GM23338 (cell line): ENCODE results near the gene NANP. TPM values are rescaled to one million over a fixed set of nuclear protein-coding genes. Genes with fewer than 3 reads are reported as not detected.

ENCODE experiments used
- ATAC-seq: fragments of 200-7000 bp; cut with Tn5 transposase; 3 replicates; pipeline ENCODE4 v1.9.1; 2020
- DNase-seq: peaks from one replicate; pipeline ENCODE4 v3.0.0-alpha.2; 2015; ENCODE audit warnings: low spot score
- H2AFZ ChIP-seq: fragments of 200-600 bp; sonication (generic); 2 replicates; pipeline ENCODE4 v1.8.0; 2016; ENCODE audit warnings: antibody characterized with exemption, mild to moderate bottlenecking, moderate library complexity
- H3F3A ChIP-seq: fragments of 200-600 bp; sonication (generic); replicated peaks from 2 replicates; pipeline ENCODE4 v1.8.0; 2017; ENCODE audit warnings: antibody characterized with exemption, mixed run types, low read depth
- H3K27ac ChIP-seq: fragments of 200-600 bp; sonication (generic); 2 replicates; pipeline ENCODE4 v1.6.1; 2016; ENCODE audit warnings: low read depth
- H3K27me3 ChIP-seq: fragments of 200-600 bp; sonication (generic); 2 replicates; pipeline ENCODE4 v1.8.0; 2016; ENCODE audit warnings: mild to moderate bottlenecking, mixed run types, moderate library complexity; ENCODE audit not compliant: insufficient read depth
- H3K36me3 ChIP-seq: fragments of 200-600 bp; sonication (generic); 2 replicates; pipeline ENCODE4 v1.8.0; 2016; ENCODE audit warnings: mild to moderate bottlenecking; ENCODE audit not compliant: insufficient read depth
- H3K4me1 ChIP-seq: fragments of 200-600 bp; sonication (generic); 2 replicates; pipeline ENCODE4 v1.8.0; 2016; ENCODE audit warnings: mild to moderate bottlenecking, moderate library complexity; ENCODE audit not compliant: insufficient read depth
- H3K4me2 ChIP-seq: fragments of 200-600 bp; sonication (generic); 2 replicates; pipeline ENCODE4 v1.7.1; 2017; ENCODE audit warnings: mixed run types
- H3K4me3 ChIP-seq: fragments of 200-600 bp; sonication (generic); 2 replicates; pipeline ENCODE4 v1.6.1; 2016; ENCODE audit warnings: mixed run types
- H3K79me2 ChIP-seq: fragments of 200-600 bp; sonication (generic); replicated peaks from 2 replicates; pipeline ENCODE4 v1.8.0; 2017; ENCODE audit warnings: mild to moderate bottlenecking; ENCODE audit not compliant: insufficient read depth
- H3K9me2 ChIP-seq: fragments of 200-600 bp; sonication (generic); 2 replicates; pipeline ENCODE4 v1.8.0; 2017; ENCODE audit not compliant: insufficient read depth
- H4K20me1 ChIP-seq: fragments of 200-600 bp; sonication (generic); replicated peaks from 2 replicates; pipeline ENCODE4 v1.8.0; 2017; ENCODE audit warnings: mild to moderate bottlenecking; ENCODE audit not compliant: insufficient read depth
- H3K27ac Mint-ChIP-seq: 2 replicates; pipeline ENCODE4 v1.8.0; 2020; ENCODE audit warnings: inconsistent platforms, mild to moderate bottlenecking, moderate library complexity, mixed read lengths
- H3K27me3 Mint-ChIP-seq: 3 replicates; pipeline ENCODE4 v1.8.0; 2022; ENCODE audit warnings: low read depth, mild to moderate bottlenecking, moderate library complexity, mixed read lengths, inconsistent platforms; ENCODE audit not compliant: insufficient read depth, poor library complexity
- H3K36me3 Mint-ChIP-seq: 3 replicates; pipeline ENCODE4 v1.8.0; 2021; ENCODE audit warnings: low read depth, mild to moderate bottlenecking, inconsistent platforms, moderate library complexity, mixed read lengths
- H3K4me1 Mint-ChIP-seq: 3 replicates; pipeline ENCODE4 v1.8.0; 2020; ENCODE audit warnings: mild to moderate bottlenecking, inconsistent platforms, mixed read lengths
- H3K4me3 Mint-ChIP-seq: 3 replicates; pipeline ENCODE4 v1.8.0; 2021; ENCODE audit warnings: moderate library complexity, mild to moderate bottlenecking, inconsistent platforms, mixed read lengths
- H3K9me3 Mint-ChIP-seq: 3 replicates; pipeline ENCODE4 v1.8.0; 2020; ENCODE audit warnings: moderate library complexity, mild to moderate bottlenecking, inconsistent platforms, mixed read lengths
- CREB1 ChIP-seq: fragments of 250-450 bp; sonication (Bioruptor Pico); IDR thresholded peaks from 2 replicates; pipeline ENCODE4 v1.5.0; 2020; ENCODE audit warnings: low read depth, mild to moderate bottlenecking, moderate library complexity
- EZH2 ChIP-seq: fragments of 200-600 bp; sonication (generic); IDR thresholded peaks from one replicate; pipeline ENCODE4 v1.8.0; 2017; ENCODE audit warnings: antibody characterized with exemption, mild to moderate bottlenecking, low read depth; ENCODE audit not compliant: unreplicated experiment
- EZH2phosphoT487 ChIP-seq: fragments of 200-600 bp; sonication (generic); IDR thresholded peaks from one replicate; pipeline ENCODE4 v1.8.1; 2018; ENCODE audit warnings: antibody characterized with exemption; ENCODE audit not compliant: unreplicated experiment
- JUNB ChIP-seq: IDR thresholded peaks from one replicate; pipeline ENCODE4 v1.6.1; 2016; ENCODE audit warnings: antibody characterized with exemption; ENCODE audit not compliant: unreplicated experiment
- NANOG ChIP-seq: IDR thresholded peaks from 2 replicates; pipeline ENCODE4 v1.6.1; 2016; ENCODE audit warnings: antibody characterized with exemption, borderline replicate concordance
- POLR2AphosphoS5 ChIP-seq: IDR thresholded peaks from 2 replicates; pipeline ENCODE4 v1.6.1; 2016; ENCODE audit warnings: antibody characterized with exemption, low read depth
- STAT1 ChIP-seq: IDR thresholded peaks from one replicate; pipeline ENCODE4 v1.6.1; 2016; ENCODE audit warnings: antibody characterized with exemption; ENCODE audit not compliant: unreplicated experiment
- ZNF114 ChIP-seq: fragments of 250-450 bp; sonication (Bioruptor Pico); IDR thresholded peaks from 2 replicates; pipeline ENCODE4 v1.5.0; 2020; ENCODE audit warnings: mild to moderate bottlenecking, moderate library complexity
- ZNF331 ChIP-seq: fragments of 250-450 bp; sonication (Bioruptor Pico); IDR thresholded peaks from 2 replicates; pipeline ENCODE4 v1.5.0; 2020; ENCODE audit warnings: low read depth, mild to moderate bottlenecking, moderate library complexity
- ZNF462 ChIP-seq: fragments of 250-450 bp; sonication (Bioruptor Pico); IDR thresholded peaks from 2 replicates; pipeline ENCODE4 v1.5.0; 2020; ENCODE audit warnings: mild to moderate bottlenecking, moderate library complexity
- polyA plus RNA-seq: library from polyadenylated mRNA; unstranded; fragments of >200 nt; fragmentation: Nextera tagmentation; extraction: Ambion mirVana; gene quantifications from 2 replicates; pipeline ENCODE4 v1.2.1, GENCODE V29; 2016
- total RNA-seq: library from RNA; depleted of rRNA; stranded (reverse); fragments of >200 nt; shearing (Covaris generic); gene quantifications from 2 replicates; pipeline ENCODE4 v1.2.3, GENCODE V29; 2014
- TF ChIP-seq, protein P1 (sequence below): IDR thresholded peaks from 2 replicates; pipeline ENCODE4 v1.6.1; 2016; ENCODE audit warnings: antibody characterized with exemption
- TF ChIP-seq, protein P2 (sequence below): IDR thresholded peaks from one replicate; pipeline ENCODE4 v1.6.1; 2018; ENCODE audit warnings: antibody characterized with exemption; ENCODE audit not compliant: unreplicated experiment
- TF ChIP-seq, protein P3 (sequence below), 2 experiments: fragments of 200-600 bp in 1 of 2; sonication (generic) in 1 of 2; conservative IDR thresholded peaks; 2 replicates each; pipeline versions ENCODE4 v1.5.1 to v1.6.1; 2016 to 2017; ENCODE audit warnings: antibody characterized with exemption in 2 of 2, low read depth in 2 of 2, mild to moderate bottlenecking in 2 of 2, moderate library complexity in 1 of 2

The NANP gene
- total and polyA plus RNA-seq, 2 experiments from 2014 or later, result 3.9 to 7.6 TPM

DNA sequence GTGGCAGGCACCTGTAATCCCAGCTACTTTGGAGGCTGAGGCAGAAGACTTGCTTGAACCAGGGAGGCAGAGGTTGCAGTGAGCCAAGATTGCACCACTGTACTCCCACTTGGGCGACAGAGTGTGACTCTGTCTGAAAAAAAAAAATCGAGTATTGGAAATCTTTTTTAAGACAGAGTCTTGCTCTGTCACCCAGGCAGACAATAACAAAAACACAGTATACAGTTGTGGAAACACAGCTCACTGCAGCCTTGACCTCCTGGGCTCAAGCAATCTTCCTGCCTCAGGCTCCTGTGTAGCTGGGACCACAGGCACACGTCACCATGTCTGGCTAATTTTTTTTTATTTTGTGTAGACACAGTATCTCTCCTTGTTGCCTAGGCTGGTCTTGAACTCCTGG, 15.0 kb downstream of the NANP start:
- Histone ChIP-seq H3K36me3 (no peaks in the 10 kb centered on the region), H3K4me1 (no peaks in the 10 kb centered on the region), H3K27me3 (no peaks in the 10 kb centered on the region), H3K27ac (no peak overlapping the region), H3F3A (no peaks in the 10 kb centered on the region), H3K4me3 (no peak overlapping the region), H3K9me2 (no peaks in the 10 kb centered on the region), H4K20me1 (0 out of 2 replicates have a peak, but pooled peaks cover 7% of the 10 kb centered on the region), H3K79me2 (no peaks in the 10 kb centered on the region), H2AFZ (no peak overlapping the region), H3K4me2 (no peak overlapping the region)
- no peak for TF ChIP-seq ZNF114
- TF ChIP-seq NANOG, result no peak
- TF ChIP-seq EZH2phosphoT487, result no peak
- TF ChIP-seq ZNF331 (CRISPR knock-in tag), result no peak
- TF ChIP-seq, protein P1, sequence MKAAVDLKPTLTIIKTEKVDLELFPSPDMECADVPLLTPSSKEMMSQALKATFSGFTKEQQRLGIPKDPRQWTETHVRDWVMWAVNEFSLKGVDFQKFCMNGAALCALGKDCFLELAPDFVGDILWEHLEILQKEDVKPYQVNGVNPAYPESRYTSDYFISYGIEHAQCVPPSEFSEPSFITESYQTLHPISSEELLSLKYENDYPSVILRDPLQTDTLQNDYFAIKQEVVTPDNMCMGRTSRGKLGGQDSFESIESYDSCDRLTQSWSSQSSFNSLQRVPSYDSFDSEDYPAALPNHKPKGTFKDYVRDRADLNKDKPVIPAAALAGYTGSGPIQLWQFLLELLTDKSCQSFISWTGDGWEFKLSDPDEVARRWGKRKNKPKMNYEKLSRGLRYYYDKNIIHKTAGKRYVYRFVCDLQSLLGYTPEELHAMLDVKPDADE, result no peak
- TF ChIP-seq EZH2, result no peak
- no peak for TF ChIP-seq JUNB
- TF ChIP-seq CREB1, result no peak
- TF ChIP-seq POLR2AphosphoS5, result no peak
- TF ChIP-seq, protein P2, sequence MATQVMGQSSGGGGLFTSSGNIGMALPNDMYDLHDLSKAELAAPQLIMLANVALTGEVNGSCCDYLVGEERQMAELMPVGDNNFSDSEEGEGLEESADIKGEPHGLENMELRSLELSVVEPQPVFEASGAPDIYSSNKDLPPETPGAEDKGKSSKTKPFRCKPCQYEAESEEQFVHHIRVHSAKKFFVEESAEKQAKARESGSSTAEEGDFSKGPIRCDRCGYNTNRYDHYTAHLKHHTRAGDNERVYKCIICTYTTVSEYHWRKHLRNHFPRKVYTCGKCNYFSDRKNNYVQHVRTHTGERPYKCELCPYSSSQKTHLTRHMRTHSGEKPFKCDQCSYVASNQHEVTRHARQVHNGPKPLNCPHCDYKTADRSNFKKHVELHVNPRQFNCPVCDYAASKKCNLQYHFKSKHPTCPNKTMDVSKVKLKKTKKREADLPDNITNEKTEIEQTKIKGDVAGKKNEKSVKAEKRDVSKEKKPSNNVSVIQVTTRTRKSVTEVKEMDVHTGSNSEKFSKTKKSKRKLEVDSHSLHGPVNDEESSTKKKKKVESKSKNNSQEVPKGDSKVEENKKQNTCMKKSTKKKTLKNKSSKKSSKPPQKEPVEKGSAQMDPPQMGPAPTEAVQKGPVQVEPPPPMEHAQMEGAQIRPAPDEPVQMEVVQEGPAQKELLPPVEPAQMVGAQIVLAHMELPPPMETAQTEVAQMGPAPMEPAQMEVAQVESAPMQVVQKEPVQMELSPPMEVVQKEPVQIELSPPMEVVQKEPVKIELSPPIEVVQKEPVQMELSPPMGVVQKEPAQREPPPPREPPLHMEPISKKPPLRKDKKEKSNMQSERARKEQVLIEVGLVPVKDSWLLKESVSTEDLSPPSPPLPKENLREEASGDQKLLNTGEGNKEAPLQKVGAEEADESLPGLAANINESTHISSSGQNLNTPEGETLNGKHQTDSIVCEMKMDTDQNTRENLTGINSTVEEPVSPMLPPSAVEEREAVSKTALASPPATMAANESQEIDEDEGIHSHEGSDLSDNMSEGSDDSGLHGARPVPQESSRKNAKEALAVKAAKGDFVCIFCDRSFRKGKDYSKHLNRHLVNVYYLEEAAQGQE, result no peak
- TF ChIP-seq ZNF462 (CRISPR knock-in tag), result no peak
- TF ChIP-seq STAT1, result no peak
- TF ChIP-seq, protein P3, sequence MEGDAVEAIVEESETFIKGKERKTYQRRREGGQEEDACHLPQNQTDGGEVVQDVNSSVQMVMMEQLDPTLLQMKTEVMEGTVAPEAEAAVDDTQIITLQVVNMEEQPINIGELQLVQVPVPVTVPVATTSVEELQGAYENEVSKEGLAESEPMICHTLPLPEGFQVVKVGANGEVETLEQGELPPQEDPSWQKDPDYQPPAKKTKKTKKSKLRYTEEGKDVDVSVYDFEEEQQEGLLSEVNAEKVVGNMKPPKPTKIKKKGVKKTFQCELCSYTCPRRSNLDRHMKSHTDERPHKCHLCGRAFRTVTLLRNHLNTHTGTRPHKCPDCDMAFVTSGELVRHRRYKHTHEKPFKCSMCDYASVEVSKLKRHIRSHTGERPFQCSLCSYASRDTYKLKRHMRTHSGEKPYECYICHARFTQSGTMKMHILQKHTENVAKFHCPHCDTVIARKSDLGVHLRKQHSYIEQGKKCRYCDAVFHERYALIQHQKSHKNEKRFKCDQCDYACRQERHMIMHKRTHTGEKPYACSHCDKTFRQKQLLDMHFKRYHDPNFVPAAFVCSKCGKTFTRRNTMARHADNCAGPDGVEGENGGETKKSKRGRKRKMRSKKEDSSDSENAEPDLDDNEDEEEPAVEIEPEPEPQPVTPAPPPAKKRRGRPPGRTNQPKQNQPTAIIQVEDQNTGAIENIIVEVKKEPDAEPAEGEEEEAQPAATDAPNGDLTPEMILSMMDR (conservative IDR thresholded peaks at IDR 0.05; ENCODE audit: low read depth in 2 of 2), result no peak
- Mint-ChIP-seq H3K27ac (no peak overlapping the region), H3K4me1 (peaks cover 6% of the 10 kb centered on the region; the same call in 2 of the 3 replicates), H3K36me3 (no peaks in the 10 kb centered on the region), H3K4me3 (no peak overlapping the region), H3K9me3 (no peaks in the 10 kb centered on the region), H3K27me3 (peaks cover 2% of the 10 kb centered on the region)
- no peak for DNase-seq
- no peak for ATAC-seq
